ENCODE measurements around the gene NEURL1.
A peak's percentile ranks its signal among the peaks of the same experiment; 100 is the strongest.

NEURL1 gene, protein sequence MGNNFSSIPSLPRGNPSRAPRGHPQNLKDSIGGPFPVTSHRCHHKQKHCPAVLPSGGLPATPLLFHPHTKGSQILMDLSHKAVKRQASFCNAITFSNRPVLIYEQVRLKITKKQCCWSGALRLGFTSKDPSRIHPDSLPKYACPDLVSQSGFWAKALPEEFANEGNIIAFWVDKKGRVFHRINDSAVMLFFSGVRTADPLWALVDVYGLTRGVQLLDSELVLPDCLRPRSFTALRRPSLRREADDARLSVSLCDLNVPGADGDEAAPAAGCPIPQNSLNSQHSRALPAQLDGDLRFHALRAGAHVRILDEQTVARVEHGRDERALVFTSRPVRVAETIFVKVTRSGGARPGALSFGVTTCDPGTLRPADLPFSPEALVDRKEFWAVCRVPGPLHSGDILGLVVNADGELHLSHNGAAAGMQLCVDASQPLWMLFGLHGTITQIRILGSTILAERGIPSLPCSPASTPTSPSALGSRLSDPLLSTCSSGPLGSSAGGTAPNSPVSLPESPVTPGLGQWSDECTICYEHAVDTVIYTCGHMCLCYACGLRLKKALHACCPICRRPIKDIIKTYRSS

DNA sequence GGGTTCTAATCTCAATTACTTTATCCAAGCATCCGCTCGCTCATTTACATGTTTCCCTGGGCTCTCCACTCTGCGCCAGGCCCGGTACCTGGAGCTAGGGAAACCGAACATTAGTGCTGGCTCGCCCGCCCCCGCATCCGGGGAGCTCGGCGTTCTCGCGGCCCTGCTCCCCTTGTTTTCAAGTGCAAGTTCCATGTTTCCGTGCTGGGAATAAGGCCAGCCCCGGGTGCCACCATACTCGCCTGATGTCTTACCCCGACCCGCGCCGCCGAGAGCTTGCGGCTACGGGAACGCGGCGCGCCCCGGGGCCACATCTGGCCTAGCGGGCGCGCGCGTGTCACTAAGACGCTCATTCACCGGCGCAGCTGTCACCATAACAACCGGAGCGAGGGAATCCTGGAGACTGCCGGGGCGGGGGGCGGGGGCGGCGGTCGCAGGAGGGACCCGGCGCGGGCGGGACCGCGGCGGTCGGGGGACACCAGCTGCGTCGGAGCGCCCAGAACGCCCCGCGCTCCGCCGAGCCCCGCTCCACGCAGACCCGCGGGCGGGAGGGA is at the start of gene NEURL1:
NEURL1 (plus strand) TSS at position 344 of the 554 bp plus-strand sequence. CDS start 683 bp downstream, outside the sequence.
- DNase-seq (ENCODE audit: low read depth in 2 of 2), result no peak

DNA sequence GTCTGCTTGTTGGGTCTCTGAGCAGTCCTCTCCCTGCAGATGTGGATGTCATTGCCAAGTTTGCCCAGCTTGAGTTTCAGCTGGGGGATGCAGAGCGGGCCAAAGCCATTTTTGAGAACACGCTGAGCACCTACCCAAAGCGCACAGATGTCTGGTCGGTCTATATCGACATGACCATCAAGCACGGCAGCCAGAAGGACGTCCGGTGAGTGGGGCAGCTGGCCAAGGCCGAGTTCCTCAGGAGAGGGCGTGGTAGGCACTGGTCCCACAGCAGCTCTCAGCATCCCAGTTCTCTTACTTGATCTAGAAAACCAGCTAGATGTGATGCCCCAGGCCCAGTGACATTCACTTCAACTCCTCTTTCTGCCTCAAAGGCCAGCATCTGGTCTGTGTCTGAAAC is 49.0 kb upstream of the NEURL1 start:
- no peak for DNase-seq (ENCODE audit: low read depth in 2 of 2)

DNA sequence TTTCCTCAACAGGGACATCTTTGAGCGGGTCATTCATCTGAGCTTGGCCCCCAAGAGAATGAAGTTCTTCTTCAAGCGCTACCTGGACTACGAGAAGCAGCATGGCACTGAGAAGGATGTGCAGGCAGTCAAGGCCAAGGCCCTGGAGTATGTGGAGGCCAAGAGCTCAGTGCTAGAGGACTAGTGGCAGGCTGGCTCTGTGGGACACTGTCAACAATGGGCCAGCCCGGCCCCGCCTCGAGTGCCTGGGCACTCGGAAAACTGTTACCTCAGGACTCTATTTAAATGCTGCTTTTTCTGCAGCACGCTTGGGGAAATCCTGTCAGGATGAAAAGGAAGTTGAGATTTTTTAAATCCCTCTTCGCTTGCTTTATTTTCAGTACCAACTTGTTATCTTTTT is 48.1 kb upstream of the NEURL1 start:
- no peak for DNase-seq (ENCODE audit: low read depth in 2 of 2)

DNA sequence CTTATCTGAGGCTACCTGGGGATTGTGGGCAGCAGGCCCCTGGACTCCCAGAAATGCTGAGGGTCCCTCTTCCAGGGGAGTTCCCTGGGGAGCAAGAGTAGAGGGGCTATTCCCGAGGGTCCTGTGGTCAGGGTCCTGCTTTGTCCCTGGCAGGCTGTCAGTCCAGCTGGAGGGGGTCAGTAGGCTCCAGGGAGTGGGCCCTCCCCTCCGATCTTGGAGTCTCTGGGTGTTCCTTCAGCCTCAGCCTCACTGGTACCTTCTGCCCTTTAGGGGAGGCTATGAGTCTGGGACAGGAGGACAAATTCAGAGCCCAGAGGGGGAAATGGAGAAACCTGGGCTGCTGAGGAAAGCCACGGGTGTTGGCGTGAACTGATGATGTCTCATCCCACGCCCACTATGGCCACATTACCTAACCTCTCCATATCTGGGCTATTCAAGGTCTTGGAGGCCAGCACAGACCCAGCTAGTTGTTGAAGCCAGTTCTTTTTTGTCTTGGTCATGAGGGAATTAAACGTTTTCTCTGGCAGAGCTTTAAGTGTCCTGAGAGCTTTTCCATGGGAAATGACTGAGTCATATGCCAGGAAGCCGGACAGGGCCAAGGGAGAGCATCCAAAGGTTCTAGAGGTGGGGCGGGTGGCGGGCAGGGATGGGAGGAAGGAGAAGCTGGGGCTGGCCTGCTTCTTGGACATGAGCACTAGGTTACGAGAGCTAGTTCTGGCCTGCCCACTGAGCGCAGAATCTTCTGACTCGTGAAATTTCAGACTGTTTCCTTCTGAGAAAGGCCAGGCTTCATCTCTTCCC is 47.5 kb upstream of the NEURL1 start:
- DNase-seq (ENCODE audit: low read depth in 2 of 2), result no peak

DNA sequence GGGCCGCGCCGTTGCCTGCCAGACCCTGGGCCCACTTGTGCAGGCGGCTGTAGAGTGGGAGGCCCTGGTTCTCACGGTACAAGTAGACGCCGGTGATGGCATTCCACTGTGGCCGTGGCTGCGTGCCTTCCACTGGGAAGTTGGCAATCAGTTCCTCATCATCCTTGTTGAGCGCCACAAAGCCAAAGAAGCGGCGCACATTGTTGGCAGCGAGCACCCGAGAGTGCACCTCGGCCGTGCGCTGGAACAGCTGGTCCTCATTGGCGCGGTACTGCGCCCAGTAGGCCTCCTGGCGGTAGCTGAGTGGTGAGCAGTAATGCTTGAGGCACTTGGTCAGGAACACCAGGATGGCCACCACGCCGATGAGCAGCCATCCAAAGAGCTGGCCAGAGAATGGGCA is 46.3 kb upstream of the NEURL1 start:
- DNase-seq (ENCODE audit: low read depth in 2 of 2), result no peak

DNA sequence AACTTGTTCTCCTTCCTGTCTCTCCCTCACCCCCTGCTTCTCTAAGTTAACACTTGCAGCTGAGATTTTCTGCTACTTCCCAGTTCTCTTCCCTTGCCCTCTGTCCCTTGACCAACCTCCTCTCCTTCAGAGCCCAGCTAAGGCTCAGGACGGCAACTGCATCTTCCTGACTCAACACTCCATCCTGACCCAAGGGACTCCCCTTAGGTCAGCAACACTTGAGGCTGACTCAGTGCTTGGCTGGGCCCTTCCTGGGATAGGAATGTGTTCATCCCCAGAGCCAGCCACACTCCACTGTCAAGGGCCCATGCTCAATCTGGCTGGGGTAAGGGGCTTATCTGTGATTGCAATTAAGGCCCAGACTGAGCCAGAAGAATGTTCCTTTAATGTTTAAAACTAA is 44.8 kb upstream of the NEURL1 start:
- no peak for DNase-seq (ENCODE audit: low read depth in 2 of 2)

DNA sequence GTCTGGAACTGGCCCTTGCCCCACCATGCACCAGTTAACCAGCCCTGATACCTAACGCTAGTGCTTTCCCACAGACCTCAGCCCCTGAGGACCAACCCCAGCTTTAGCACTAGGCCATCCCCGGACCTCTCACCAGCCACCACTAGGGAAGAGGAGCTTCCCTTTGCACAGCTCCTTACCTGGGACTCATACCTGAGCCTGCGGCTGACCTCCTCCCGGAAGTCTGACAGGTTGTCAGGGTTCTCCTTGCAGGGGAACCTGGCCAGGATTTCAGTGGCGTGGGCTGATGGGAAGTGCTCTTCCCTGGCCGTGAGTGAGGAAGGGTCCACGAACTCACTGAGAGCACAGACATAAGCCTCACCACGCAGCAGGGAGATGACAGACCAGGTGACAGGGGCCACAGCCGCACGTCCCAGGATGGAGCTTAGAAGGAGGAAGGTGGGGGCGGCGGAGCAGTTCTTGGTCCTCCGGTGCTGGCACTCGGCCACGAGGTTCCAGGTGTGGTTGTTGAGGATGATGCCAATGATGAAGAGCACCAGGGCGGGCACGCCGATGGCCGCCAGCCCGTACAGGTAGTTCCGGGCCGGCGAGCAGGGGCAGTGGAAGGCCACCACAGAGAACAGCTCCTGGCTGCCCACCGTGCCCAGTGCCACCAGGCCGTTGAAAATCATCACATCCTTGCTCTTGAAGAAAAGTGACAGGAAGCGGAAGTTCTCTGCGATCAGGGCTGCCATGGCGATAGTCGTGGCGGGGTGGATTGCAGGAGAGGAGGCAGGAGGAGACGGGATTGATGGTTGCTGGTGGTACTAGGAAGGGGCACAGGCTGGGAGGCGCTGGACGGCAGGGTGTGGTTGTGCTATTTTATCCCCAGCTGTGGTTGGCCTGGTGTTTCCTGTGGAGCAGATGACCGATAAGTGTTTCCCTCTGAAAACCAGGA is 44.0 kb upstream of the NEURL1 start:
- no peak for DNase-seq (ENCODE audit: low read depth in 2 of 2)

DNA sequence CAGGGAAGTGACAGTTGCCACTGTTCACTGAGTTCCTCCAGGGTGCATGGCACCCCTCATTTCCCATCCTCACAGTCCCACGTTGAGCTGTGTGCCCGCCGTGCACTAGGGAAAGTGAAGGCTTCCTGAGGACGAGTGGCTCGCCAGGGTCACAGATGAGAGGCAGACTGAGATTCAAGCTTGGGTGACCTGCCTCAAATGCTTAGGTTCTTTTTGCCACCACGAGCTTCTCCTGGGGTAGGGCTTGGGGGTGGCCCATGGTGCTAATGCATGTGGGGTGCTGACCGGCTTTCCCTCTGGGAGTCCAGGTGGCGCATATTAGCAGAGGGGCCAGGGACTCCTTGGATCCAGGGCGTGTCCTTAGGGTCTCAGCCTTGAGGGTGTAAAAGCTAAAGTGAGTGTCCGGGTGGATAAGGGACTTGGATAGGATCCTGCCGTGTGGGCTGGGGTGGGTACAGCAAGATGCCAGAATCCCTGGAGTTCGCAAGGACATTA is 43.3 kb upstream of the NEURL1 start:
- DNase-seq (ENCODE audit: low read depth in 2 of 2), result no peak

DNA sequence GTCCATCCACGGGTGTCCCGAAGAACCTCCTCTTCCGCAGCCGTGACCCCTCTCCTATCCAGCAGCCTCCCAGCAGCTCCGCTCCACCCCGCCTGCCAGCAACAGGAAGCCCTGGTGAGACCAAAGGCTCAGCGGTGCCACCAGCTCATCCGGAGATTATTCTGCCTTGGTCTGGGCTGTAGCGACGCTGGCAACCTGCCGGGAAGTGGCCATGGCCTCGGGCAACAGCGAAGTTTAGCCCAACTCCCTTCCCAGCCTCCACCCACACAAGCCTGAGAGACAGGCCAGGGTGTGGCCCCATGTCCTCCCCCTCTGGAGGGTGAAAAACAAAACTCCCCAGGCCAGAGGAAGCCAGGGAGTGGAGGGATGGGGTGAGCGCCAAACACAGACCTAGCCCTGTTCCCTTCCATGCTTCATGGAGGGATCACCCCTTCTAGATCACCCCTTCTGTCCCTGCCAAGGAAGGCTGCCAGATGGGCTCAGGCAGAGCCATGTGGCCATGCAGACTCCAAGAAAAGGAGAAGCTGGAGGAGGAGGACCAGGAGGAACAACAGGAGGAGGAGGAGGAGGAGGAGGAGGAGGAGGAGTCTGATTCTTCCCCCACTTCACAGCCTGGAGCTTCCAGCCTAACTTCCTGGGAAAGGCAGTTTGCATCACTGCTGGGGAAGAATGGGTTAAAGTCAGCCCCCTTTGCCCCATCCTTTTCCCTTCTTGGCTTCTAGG is 42.3 kb upstream of the NEURL1 start:
- DNase-seq (ENCODE audit: low read depth in 2 of 2), result no peak

DNA sequence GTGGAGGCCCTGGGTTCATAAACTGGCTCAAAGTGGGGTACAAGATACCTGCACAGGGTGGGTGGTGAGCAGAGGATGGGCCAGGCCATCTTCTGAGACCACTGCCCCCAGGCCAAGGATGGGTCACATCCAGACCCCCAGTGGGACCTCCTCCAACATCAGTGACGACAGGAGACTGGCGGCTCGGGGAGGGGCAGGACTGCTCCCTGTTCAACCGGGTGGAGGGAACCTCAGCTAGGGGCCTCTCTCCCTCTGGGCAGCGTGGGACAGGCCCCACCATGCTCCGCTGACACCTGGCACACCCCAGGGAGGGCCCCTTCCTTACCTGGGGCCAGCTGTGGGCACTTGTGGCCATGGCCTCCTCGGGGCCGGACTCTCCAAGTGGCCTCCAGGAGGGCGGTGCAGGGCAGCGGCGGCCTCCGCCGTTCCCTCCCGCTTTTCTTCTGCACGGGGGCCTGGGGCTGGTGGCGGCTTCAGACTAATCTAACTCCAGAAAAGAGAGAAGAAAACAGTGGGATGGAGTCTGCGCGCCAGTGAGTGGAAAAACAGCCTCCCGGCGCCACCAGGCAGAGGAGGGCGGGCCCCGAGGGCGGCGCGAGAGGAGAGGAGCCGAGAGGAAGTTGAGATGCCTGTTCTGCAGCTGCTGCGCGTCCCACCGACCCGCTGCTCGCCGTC is 41.5 kb upstream of the NEURL1 start, which contains the start of gene CALHM2:
CALHM2 (minus strand) TSS at position 540 of the 675 bp plus-strand sequence. CDS start 2,429 bp downstream, outside the sequence.
- DNase-seq (ENCODE audit: low read depth in 2 of 2), result peak; percentile 19 to 23

DNA sequence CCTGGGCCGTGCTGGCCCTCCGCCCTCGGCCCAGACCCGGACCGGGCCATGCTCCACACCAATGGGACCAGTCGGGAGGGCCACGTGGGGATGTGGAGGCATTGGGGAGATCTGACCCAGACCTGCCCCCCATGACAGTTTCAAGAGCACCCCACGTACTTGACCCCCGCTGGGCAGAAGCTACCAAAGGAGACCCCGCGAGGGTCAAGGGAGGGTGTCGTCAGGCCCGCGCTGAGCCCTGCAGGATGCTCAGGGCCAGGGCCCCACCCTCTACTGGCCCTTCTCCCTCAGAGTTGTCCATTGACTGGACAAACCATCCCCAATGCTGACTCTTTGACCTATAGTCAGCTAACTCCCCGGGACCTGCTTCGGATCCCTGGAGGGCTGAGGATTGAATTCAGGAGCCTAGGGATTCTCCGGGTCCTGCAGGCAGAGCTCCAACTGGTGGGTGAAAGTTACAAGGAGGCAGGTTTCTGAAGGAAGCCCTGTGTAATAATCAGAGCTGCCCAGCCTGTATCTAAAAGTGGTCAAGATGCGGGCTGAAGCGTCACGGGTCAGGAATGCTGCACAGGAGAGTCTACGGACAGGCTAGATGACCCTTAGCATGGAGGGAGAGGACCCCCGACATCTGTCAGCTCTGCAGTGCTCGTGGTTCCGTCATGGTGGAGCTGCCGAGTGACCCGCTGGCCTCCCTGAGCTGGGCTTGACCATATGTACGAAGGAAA is 40.8 kb upstream of the NEURL1 start:
- no peak for DNase-seq (ENCODE audit: low read depth in 2 of 2)

DNA sequence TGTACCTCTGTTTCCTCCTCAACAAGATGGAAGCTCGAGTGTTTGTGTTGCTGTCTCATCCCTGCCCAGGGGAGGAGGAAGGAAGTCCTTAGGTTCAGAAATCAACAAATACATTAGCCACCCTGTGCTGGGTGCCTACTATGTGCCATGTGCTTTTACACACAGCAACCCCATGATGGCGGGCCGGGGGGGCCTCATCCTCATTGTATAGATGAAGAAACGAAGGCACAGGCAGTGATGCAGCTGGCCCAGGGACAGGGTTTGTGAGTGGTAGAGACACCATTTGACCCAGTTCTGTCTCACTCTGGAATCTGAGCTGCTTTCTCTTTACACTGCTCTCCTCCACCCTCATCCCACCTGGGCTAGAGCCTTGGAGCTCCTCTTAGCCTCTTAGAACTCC is 39.5 kb upstream of the NEURL1 start:
- no peak for DNase-seq (ENCODE audit: low read depth in 2 of 2)

DNA sequence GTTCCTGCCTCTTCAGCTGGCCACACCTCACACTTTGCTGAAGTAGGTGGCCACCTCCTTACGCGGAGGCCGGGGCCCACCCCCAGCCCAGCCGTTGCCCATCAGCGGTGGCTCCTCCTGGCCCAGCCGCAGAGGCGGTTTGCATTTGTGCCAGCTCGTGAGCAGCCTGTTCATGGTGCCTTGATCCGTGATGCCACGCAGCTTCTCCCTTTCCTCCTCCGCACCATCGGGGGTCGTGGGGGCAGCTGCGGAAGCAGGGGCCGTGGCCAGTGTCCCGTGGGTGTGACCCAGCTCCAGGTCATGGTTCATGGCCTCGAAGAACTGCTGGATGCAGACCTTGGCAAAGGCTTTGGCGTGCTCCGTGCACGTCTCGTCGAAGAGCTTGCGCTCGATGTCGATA is 38.3 kb upstream of the NEURL1 start:
- no peak for DNase-seq (ENCODE audit: low read depth in 2 of 2)

DNA sequence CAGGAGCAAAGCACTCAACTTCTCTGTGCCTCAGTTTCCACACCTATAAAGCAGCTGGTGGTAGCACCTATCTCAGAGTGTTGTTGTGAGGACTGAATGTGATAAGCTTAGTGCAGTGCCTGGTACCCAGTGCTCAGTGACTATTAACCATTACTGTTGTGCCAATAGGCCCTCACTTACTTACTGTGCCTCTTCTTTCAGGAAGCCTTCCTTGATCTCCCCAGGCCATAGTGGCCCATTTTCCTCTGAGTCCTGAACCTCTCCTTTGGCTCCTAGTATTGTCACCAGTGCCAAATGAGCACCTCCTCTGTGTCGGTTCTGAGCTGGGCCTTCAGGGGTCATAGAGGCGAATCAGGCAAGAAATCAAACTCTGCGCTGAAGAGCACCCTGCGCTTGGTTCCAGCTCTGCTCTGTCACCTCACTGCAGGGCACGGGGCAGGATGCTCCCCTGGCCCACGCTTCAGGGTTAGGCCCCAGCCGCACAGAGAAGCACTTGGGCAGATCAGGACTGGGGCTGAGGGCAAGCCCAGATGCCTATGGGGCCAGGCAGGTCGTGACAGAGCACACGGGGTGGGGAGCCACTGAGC is 37.3 kb upstream of the NEURL1 start:
- DNase-seq (ENCODE audit: low read depth in 2 of 2), result no peak

DNA sequence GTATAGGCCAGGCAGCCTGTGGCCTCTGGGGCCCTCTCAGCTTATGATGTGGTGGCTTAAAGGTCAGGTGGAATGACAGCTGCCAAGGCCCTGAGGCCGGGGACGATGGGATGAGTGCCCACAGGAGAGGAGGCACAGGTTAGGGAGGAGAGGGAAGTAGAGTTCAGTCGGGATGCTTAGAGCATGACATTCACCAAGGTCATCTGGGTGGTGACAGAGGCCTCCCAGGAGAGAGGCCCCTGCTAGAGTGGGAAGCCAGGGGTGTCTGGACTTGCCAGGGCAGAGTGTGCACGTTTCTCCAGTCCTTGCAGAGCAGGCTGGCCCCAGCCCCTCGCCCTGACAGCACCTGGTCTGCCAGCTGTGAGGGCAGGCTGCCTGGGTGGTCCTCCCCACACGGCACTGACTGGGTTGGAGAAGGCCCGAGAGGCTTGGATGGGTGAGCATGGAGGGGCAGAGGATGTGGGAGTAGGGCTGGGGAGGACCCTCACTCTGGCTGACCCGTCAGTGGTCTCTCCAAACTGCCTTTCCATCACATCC is 36.3 kb upstream of the NEURL1 start:
- DNase-seq (ENCODE audit: low read depth in 2 of 2), result no peak

DNA sequence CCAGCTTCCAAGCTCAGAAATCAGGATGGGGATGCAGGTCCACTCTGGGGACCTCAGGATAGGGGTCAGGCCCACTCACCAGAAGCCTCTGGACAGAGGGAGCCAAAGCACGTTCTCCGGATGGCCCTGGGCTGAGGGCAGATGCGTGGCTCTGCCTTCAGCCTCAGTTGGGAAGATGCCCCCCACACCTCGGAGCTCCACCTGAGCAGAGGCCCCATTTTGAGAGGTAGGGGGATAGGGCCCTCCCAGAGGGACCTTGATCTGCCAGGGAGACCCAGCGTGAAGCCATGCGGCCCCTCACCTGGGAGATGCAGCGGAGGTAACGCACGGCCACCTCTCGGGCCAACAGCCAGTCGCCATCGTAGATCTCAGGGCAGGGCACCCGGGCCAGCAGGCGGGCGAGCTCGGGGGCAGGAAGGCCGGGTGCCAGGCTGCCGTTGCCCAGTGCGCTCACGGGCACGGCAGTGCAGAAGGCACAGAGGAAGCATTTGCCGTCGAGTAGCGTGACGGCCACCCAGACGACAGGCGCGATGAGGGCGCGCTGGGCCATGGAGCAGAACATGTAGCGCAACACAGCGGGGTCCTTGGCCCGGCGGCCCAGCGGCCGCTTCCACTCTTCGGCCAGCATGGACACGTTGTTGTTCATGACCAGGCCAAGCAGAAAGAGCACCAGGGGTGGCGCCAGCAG is 35.5 kb upstream of the NEURL1 start:
- DNase-seq (ENCODE audit: low read depth in 2 of 2), result no peak

DNA sequence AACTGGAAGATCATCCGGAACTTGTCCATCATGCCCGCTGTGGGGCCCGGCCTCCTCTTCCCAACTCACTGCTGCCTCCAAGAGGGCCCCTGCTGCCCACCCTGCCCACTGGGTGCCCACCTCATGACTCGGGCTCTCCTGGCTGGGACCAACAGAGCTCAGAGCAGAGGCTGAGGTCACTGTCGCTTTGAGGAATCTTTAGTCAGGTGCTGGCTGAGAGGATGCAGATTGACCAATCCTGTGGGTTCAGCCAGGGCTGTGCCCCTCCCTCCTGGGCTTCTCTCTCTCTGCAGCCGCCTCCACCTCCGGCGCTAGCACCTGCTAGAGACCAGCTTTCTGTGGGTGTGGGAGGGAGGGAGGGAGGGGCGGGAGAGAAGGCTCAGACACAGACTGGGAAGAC is 34.8 kb upstream of the NEURL1 start, which contains the start of gene CALHM1:
CALHM1 (minus strand) TSS at position 181 of the 400 bp plus-strand sequence; CDS start at position 32, 149 bp downstream.
- no peak for DNase-seq (ENCODE audit: low read depth in 2 of 2)

DNA sequence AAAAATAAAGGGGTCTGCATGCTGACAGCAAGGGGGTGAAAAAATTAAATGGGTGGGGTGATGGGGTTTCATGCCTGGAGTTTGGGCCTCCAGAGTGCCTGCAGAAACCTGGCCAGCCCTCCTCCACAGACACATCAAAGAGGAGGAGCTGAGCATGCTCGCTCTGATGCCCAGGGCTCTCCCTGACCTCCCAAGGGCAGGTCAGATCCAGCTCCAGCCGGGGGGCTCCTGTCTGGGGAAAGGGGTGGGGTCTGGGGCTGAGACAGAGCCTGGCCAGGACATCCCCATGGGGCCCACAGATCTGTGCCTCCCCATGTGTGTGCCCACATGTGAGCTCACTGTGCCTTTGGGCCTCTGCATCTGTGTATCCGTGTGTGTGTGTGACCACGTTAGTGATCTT is 33.9 kb upstream of the NEURL1 start:
- no peak for DNase-seq (ENCODE audit: low read depth in 2 of 2)
